Kidney capillary endothelial cell (primary cell): Measurements from ENCODE around the gene CAMTA1.

Source experiments
- DNase-seq: peaks from one replicate; pipeline ENCODE4 v3.0.0-alpha.2; 2018; ENCODE audit warnings: low spot score

The CAMTA1 gene

DNA sequence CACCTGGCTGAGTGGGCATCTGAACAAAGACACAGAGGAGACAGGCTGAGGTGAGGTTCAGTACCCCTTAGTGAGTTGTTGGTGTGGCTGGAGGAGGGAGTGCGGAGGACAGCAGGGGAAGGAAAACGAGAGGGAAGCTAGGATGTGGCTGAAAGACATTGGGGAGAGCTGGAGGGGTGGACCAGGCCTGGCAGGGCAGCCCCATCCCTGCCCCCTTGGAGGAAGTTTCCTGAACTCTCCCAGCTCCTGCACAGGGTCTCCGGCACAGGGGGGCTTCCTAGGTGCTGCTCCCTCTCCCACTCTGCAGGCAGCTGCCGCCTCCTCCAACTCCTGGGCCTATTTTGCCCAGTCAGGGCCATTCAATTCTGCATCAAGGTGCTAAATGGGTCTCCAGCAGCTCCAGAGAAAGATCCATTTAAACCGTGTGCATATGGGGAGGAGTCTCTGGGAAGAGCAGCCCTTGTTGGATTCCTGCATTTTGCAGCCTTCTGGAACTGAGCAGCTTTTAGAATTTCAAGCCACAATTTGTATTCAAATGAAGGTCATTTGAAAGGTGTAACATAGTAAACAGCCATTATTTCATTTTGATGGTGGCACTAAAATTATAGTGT, 193.9 kb downstream of the CAMTA1 start:
- DNase-seq: no peak

DNA sequence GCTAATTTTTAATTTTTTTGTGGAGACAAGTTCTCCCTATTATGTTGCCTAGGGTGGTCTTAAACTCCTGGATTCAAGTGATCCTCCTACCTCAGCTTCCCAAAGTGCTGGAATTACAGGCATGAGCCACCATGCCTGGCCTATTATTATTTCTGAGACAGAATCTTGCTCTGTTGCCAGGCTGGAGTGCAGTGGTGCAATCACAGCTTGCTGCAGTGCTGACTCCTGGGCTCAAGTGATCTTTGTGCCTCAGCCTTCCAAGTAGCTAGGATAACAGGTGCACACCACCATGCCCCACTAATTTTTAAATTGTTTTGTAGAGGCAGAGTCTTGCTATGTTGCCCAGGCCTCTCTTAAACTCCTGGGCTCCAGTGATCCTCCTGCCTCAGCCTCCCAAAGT, 196.3 kb downstream of the CAMTA1 start:
- no peak for DNase-seq

DNA sequence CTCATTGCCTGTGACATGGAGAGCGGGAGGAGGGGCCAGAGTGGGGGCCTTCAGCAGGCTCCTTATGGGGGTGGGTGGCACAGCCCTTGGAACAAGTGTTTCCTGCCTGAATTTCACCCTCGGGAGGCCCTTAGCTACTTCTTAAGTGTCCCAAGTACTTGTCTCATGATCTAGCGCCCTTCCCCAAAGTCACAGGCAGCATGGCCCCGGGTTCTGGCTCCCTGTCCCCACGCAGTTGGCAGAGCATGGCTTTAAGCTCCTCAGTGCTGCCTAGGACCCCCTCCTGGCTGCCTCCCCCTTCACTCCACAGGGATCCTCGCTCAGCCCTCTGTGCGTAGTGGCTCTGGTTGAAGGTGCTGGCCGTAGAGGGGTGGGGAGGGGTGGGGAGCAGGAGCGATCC, 197.2 kb downstream of the CAMTA1 start:
- DNase-seq: no peak

DNA sequence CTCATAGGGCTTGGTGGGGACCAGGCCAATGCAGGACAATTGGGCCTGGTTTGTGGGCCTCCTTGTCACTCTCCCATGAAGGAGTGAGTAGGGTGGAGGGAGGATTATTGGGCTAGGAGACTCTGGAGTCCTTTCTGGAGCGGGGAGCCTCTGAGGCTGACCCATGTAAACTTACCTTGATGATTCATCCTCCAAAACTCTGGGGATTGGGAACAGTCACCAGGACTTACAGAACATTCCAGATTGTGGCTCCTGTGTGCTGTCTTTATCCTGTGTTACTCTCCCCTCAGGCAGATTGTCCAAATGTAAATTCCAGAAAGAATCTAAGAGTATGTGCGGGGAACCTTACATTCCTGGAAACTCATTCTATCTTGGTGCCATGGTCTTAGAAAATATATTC, 197.6 kb downstream of the CAMTA1 start:
- no peak for DNase-seq

DNA sequence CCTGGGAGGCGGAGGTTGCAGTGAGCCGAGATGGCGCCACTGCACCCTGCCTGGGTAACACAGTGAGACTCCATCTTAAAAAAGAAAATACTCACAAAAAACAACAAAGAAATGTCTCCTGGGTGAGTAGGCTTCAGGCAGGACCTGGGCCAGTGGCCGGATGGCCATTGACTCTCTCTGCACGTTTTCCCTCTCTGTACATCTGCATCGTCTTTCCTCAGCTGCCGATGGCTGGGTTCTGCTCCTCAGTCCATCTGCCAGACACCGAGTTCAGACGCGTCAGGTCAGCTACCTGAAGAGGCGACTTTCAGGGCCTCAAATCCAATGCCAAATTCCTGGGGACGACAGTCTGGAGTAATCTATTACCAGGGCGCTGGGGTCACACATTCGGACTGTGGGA, 199.3 kb downstream of the CAMTA1 start:
- no peak for DNase-seq

DNA sequence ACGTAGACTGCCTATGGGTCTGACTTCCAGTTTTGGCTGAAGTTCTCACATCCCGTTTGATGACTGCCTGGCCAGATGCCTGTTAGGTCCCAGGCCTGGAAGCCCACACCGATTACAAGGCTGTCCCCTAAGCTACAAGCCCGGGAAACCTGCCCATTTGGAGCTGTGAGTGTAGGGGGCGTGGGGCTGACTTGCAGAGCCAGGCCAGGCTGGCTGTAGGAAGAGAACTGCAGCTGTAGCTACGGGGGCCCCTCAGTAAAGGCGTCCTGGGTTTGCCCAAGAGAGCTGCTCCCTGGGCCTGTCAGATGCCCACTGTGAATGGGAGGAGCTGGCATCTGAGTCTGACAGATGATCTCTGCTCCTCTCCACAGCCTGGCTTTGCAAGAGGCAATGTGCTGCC, 199.7 kb downstream of the CAMTA1 start:
- DNase-seq: no peak

DNA sequence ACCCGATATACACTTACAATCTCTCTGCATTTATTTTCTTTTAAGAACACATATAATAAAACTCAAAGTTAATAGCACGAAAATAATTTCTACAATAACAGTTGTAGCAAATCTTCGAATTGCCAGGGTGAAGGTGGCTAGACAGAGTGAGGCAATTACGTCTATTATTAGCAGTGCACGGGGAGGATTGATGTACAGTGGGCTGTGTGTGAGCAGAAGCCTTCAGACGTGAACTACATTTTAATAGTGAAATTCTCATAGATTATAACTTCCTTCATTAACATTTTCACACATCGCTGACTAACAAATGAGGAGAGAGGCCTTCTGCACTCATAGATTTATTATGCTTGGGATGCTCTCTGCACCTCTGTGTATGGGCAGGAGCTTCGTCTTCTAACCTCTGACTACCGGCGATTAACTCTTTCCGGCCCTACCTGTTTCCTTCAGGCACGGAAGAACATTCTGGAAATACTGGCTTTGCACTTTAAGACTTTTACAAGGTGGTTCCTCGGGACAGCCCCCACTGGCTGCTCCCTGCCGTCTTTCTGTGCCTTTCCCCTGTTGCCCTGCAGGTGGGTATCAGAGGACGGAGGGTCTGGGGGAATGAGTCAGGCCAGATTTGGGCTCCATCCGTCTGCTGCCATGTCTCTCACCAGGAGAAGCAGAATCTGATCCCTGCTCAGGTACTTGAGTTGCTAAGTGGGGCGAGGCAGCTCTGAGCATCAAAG, 200.5 kb downstream of the CAMTA1 start:
- no peak for DNase-seq

DNA sequence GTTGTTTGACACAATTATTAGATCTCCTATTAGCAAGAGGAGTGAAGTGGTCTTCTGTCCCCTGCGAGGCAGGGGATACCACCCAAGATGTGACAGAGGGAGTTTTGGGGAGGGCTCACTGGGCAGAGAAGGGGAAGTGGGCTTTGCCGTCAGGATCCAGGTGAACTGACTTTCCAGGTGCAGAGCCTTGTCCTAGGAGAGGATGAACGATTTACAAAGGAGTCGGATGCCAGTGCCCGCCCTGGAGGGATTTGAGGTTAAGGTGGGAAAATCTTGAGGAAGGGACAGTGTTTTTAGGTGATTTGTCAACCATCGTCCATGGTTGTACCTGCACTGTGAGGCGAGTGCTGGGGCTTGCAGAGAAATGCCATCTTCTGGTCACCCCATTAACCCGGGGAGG, 201.0 kb downstream of the CAMTA1 start:
- DNase-seq: no peak

DNA sequence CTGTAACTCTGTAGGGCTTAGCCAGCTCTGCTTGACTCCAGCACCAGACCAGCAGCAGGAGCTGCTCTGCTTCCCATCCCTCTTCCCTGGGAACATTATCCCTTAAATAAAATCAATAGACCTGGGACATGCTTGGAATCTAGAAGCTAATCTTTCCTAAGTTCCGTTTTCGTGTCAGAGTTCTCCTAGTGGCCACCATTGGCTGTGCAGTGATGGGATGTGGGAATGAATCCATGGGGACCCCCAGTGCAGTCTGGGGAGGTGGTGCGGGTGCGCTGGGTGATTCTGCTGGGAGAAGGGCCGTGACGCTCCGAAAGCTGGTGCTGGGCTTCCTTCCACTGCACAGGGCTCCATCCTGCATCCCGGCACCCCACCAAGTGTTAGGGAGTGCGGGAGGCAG, 202.7 kb downstream of the CAMTA1 start:
- no peak for DNase-seq

DNA sequence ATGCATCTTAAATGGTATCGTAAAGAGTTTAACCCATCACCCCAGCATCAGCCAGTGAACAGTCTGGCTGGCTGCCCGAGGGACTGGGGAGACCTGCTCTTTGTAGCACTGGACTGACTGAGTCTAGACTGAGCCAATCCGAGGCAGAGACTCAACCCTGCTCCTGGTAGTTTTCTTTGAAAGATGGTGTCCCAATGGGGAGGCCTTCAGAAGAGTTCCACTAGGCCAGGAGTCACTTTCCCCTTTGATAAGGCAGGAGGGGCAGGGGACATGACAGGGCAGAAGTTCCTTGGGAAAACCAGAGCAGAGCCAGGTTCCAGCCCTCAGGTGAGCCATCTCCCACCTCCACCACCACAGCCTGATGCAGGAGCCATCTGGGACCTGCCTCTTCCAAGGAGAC, 203.5 kb downstream of the CAMTA1 start:
- no peak for DNase-seq

DNA sequence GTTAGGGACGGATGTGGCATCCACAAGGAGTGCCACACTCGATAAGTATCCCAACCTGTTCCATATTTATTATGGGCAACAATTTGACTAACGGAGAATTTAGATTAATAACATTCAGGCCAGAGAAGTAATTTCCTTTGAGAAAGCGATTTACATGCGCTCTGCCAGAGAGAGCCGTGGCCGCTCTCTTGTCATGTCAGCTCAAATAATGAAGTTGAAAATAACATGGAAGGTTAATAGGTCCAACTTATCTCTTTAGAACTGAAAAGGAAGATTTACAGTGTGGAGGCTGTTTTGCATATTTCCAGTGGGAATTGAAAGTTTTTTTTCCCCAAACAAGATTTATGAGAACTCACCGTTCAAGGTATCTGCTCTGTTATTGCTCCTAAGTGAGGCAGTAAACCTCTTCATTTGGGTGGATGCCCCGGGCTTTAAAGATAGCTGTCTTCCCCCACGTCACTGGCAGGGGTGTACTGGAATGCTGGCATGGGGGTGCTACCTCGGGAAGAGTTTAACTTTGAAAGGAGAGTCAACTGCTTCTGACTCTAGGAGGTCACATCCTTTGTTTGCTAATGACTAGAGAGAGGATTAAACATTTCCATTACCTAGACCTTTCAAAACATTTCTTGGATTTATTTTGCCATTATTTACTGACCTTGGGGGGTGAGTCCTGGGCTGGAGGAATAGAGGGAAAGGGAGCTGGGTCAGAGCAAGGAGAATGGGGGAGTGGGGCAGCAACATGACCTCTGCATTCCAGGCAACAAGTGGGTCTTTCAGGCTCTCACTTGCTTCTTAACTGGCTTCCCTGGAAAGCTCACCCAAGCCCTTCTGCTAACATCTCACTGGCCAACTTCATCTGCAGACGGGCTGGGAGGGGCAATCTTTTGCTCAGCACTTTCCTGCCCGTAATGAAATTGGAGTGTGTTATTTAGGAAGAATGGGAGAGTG, 204.2 kb downstream of the CAMTA1 start:
- no peak for DNase-seq

DNA sequence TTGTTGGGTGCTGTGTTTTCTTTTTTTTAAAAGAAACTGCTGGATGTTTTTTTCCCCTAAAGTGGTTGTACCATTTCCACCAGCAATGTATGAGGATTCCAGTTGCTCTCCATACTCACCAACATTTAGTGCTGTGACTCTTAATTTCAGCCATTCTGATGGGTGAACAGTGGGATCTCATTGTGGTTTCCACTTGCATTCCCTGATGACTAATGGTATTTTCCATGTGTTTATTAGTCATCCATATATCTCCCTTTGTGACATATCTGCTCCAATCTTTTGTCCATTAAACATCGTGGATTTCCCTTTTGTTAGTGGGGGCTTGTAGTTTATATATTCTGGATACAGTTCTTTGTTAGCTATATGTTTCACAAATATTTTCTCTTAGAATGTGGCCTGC, 206.0 kb downstream of the CAMTA1 start:
- peak; percentile 38 for DNase-seq

DNA sequence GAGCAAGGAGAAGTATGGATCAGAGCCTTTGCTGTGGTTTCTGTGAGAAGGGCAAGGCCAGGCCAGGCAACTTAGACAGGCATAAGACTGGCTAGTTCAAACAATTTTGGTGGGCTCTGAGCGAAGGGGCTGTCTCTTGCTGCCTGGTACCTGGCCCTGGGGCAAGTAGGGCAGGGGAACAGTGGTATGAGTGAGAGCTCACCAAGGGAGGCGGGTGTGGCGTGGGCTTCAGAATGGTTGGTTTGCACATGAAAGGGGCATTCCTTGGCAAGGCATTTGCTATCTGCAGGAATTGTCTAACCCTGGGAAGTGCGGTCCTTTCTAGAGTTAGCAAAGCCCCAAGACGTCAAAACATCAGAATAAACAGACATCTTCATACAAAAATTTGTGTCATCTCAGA, 210.5 kb downstream of the CAMTA1 start:
- no peak for DNase-seq

DNA sequence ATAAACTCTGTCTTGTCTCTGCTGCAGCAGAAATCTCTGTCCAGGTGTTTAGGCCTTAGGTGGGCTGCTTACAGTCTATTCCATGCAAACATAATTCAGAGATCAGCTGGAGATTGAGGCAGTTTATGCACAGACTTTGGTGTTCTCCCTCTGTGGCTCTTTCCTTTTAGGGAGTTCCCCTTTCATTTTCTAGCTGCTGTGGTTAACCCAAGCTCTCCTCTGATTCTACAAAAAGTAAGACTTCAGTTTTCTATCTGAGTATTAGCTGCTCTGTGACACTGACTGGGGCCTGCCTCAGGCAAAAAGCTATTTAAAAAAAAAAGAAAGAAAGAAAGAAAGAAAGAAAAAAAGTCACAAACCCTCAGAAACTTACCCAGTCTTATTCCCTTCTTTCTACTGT, 211.1 kb downstream of the CAMTA1 start:
- DNase-seq: no peak

DNA sequence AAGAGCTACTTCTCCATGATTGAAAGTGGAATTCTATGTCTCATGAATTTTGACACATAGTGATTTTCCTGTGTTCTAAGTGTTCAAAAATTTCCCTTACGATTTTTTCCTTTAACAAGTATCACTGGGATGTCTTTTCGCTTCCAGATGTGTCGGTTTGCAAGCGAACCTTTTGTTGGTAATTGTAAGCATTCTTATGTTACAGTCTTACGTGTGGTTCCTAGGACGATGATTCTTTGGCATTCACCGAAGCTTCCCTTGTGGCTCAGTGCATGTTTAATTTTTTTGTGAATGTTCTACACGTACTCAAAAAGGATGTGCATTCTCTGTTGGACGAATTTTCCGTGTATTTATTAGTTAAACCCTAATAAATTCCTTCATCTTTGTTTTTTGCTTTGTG, 211.6 kb downstream of the CAMTA1 start:
- DNase-seq: no peak

DNA sequence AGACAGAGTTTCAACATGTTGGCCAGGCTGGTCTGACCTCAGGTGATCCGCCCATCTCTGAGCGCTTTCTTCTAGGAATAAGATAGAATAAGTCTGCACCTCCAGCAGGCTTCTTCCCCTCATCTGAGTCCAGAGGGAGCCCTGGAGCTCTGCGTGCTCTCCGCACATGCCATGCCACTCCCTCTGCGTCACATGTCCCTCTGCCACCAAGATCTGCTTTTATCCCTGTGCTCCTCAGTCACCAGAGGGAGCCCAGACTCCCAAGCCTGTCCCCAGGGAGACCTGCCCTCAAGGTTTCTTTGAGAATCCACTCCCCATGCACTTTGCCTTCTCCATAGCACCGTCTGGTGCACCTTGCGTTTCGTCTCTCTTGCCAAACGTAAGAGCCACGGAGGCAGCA, 213.0 kb downstream of the CAMTA1 start:
- DNase-seq: no peak

DNA sequence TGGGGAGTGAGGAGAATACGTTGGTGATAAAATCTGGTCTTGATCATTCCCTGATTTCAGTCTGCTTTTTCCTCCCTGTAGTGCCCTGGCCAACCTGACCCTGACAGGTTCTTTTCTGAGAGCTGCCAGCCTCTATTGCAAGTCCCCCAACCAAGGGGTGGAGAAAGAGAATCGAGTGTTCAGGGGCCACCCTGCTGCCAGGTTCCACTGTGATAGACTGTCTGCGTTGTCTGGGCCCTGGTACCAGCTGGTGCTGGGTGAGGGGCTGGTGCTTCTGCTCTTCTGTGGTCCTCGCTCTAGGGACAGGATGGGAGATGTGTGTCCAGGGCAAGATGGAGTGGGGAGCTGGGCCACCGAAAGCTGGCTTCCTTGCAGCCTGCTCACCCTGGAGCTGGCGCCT, 214.6 kb downstream of the CAMTA1 start:
- no peak for DNase-seq

DNA sequence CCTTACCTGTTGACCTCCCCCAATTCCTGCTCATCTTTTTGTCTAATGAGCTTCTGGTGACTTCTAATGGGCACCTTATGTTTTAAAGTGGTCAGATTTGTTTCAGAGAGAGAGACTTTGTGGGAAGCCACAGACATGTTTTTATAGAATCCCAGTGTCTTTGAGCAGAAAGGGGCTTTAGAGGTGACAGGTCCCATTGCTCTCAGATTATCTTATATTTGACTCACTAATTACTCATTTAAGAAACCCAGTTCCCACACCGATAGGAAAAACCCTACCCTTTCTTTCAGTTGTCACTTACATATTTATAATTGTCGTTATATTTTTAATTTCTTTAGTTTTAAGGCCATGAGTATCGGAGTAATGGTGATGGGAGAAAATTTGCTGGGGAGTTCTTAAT, 215.5 kb downstream of the CAMTA1 start:
- DNase-seq: no peak

DNA sequence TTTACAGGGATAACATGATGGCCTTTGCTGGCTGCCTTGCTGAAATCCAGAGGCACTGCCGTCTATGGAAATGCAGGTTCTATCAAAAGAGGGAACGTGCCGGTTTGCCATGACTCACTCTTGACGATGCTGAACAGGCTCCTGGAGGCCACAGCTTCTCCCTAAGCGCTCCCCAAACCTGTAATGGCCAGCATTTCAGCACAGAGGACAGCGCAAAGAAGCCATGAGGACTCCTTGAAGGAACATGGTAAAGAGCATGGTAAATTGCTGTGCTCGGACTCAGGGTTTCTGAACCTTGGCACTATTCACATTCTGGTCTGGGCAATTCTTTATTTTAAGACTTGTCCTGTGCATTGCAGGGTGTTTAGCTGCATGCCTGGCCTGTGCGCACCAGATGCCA, 217.5 kb downstream of the CAMTA1 start:
- DNase-seq: no peak

DNA sequence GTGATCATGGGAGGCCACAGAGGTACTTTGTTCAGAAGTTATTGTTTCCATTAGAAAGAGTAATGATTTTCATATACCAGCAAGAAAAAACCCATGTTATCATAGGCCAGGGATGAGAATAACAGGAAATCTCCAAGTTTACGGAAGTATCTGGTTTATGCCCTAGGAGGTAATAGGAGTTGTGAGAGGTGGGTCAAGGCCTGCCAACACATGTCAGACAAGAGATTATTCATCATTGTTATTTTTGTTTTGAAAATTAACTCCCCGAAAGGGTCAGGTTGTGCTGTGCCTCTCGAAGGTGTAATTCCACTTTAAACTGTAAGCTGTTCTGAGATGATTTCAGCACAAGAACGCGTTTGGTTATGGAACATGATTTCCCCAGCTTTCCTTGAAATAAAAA, 218.4 kb downstream of the CAMTA1 start:
- no peak for DNase-seq

DNA sequence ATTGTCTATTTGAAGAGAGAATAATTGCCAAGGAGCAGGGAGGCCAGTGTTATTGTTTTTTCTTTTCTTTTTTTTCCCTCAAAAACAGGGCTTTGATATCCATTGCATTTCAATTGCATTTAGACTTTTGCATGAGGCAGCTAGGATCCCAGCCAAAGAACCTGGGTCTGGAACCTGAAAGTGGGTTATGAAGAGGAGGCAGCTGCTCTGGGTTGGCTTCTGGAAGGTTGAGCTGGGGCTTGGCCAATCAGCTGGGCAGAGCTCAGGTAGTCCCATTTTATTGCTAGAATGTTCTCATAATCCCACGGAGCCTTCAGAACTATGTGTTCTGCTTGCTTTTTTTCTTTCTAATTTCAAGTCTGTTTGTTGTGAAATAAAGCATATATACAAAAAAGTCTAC, 218.9 kb downstream of the CAMTA1 start:
- DNase-seq: no peak

DNA sequence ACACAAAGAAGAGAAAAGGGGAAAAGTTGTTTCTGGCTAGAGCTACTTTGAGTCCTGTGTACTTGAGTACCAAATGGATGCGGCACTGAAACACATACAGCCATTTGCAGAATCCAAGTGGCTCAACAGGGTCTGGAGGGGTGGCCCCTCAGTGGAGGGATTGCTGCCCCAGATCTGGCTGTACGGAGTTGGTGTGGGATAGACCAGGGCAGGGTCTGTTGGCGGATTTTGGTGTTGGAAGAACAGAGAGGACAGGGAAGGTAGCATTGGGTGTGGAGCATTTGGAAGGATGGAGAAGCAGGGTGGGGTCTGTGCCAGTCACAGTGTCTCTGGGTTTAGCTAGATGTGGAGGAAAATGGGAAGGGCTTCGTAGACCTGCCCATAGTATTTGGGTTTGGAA, 220.5 kb downstream of the CAMTA1 start:
- DNase-seq: no peak
